SK-N-MC (cell line): ENCODE data around the gene NPB.
A peak's percentile ranks its signal among the peaks of the same experiment; 100 is the strongest.

Experiments used
- DNase-seq: peaks from one replicate; pipeline ENCODE4 v3.0.0-alpha.2; 2011; ENCODE audit warnings: low read depth, low spot score
- H3K27ac ChIP-seq: fragments of 200-600 bp; sonication (generic); 2 replicates; pipeline ENCODE4 v1.5.1; 2016; ENCODE audit warnings: mixed run types
- H3K36me3 ChIP-seq: fragments of 200-600 bp; sonication (generic); 2 replicates; pipeline ENCODE4 v1.6.1; 2017; ENCODE audit warnings: antibody characterized with exemption, low read length, mixed read lengths; ENCODE audit not compliant: insufficient read depth
- H3K4me3 ChIP-seq: fragments of 200-600 bp; sonication (generic); 2 replicates; pipeline ENCODE4 v1.5.1; 2016
- H3K9ac ChIP-seq: fragments of 200-600 bp; sonication (generic); 2 replicates; pipeline ENCODE4 v1.8.0; 2017; ENCODE audit warnings: mixed run types, mixed read lengths; ENCODE audit not compliant: insufficient read length
- H3K9me3 ChIP-seq: fragments of 200-600 bp; sonication (generic); 2 replicates; pipeline ENCODE4 v1.6.1; 2017; ENCODE audit warnings: low read depth, mild to moderate bottlenecking, antibody characterized with exemption, low read length, moderate library complexity, mixed read lengths
- EZH2 ChIP-seq: fragments of 200-600 bp; sonication (generic); IDR thresholded peaks from one replicate; pipeline ENCODE4 v1.6.1; 2017; ENCODE audit warnings: antibody characterized with exemption
- FOXP2 ChIP-seq: optimal IDR thresholded peaks from 2 replicates; pipeline ENCODE3; 2011; ENCODE audit warnings: mild to moderate bottlenecking, moderate library complexity; ENCODE audit not compliant: insufficient read depth; ENCODE audit errors: extremely low read length, control extremely low read depth
- POLR2AphosphoS5 ChIP-seq: IDR thresholded peaks from 2 replicates; pipeline ENCODE4 v1.6.1; 2012; ENCODE audit warnings: mild to moderate bottlenecking, low read depth, low read length, borderline replicate concordance

Gene NPB

DNA sequence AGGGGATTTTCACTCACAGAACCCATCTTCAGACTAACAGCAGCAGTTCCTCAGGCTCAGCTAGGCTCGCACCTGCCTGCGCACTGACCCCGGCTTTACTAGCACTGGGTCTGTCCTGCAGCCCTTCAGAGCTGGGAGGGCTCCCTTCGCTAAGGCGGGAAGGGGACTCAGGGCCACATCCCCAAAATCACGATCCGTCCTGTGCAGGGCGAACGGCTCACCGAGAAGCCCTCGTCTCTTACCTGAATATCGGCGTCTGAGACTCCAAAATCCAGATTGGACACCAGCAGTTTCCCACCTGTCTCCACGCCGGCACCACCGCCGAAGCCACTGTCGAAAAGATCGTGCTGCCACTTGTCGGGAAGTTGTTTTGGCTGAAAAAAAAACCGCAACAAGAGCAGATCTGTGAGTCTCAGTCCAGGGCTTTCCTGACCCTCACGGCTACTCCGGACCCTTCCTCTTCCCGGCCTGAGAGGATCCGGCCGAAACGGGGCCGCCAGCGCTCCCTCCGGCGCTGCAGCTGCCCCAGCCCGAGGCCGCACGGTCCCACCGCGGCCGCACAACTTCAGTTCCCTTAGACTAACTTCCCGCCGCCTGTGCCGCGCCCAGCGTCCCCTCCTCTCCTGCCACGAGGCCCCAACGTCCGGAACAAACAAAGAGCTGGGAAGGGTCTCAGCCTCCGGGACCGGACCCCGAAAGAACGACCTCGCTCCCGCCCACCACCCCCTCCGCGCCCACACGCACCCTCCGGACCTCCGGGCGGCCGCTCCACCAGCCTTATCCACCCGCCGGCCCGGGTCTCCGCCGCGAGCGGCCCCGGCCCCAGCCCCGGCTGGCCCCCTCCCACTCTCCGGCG is 11.4 kb upstream of the NPB start:
- no peaks in the 10 kb centered on the region for H3K9me3 ChIP-seq
- H3K9ac ChIP-seq = peak overlapping the region; percentile 93
- TF ChIP-seq POLR2AphosphoS5 (no peak), EZH2 (no peak), FOXP2 (no peak)
- peaks cover 58% of the 10 kb centered on the region for H3K36me3 ChIP-seq
- peak overlapping the region; percentile 80 for H3K4me3 ChIP-seq
- DNase-seq = no peak
- H3K27ac ChIP-seq = peak overlapping the region; percentile 85

DNA sequence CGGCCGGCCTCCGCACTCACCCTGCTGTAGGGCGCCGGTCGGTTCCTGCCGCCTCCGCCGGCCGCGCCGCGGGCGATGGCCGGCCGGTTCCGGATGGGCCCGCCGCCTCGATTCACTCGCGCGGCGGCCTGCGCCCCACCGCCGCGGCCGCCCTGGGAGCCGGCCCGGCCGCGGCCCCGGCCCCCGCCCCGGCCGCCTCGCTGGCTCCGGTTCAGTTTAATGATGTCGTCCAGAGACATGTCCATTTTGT is 10.8 kb upstream of the NPB start:
- Histone ChIP-seq H3K27ac (peak overlapping the region; percentile 85), H3K36me3 (peaks cover 55% of the 10 kb centered on the region), H3K9me3 (no peaks in the 10 kb centered on the region), H3K4me3 (peak overlapping the region; percentile 80), H3K9ac (peak overlapping the region; percentile 93)
- TF ChIP-seq FOXP2 (no peak), POLR2AphosphoS5 (no peak), EZH2 (no peak)
- no peak for DNase-seq

DNA sequence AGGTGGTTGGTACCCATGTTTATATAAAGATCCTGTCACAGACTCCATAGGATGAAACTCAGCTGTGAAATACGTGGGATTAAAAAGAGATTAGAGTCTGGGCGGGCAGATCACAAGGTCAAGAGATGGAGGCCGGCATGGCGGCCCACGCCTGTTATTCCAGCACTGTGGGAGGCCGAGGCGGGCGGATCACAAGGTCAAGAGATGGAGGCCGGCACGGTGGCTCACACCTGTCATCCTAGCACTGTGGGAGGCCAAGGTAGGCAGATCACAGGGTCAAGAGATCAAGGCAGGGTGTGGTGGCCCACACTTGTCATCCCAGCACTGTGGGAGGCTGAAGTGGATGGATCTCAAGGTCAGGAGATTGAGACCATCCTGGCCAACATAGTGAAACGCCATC is 6.6 kb upstream of the NPB start:
- TF ChIP-seq EZH2 = no peak
- TF ChIP-seq POLR2AphosphoS5 = no peak
- Histone ChIP-seq H3K36me3 (peaks cover 27% of the 10 kb centered on the region), H3K27ac (no peak overlapping the region), H3K4me3 (no peak overlapping the region), H3K9me3 (no peaks in the 10 kb centered on the region), H3K9ac (no peak overlapping the region)
- no peak for DNase-seq

DNA sequence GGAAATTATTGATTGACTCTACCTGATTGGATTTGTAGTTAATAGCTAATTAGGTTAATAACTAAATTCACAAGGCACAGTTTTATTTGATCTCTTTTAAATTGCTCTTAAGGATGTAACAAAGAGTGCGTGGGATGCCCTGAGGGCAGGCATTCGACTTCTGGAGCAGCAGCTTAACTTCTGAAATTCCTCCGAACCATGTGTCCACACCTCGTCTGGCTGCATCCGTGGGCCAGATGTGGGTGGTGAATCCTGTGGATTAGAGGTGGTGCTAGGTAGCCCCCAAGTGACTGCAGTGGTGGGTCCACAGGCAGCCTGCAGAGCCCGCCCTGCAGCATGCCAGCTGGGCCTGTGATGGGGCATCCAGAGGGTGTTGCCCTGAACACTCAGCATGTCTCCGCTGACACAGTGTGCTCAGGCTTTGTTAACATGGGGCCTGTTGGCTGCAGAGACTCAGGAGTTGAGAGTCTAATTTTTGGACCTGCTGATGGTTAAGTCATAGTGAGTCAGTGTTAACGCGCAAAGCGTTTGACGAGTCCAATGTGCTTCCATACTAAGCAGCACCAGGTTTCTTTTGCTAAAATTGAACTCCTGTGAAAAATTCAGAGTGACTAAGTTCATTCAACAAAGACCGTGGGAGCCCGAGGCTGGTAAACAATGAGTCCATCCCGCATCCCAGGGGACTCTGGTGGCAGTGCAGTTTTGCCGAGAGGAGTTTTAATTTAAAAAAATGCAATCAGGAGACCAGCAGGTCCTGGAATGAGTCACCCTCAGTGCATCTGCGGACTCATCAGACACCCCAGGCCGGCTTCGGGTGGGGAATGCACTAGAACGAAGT is 3.8 kb upstream of the NPB start:
- TF ChIP-seq EZH2 (no peak), FOXP2 (no peak), POLR2AphosphoS5 (no peak)
- DNase-seq = no peak
- H3K9ac ChIP-seq = no peak overlapping the region
- peak overlapping the region; percentile 7; the same call in 1 of the 2 replicates for H3K27ac ChIP-seq
- peaks cover 25% of the 10 kb centered on the region; the same call in 1 of the 2 replicates for H3K36me3 ChIP-seq
- no peak overlapping the region for H3K4me3 ChIP-seq
- H3K9me3 ChIP-seq = no peaks in the 10 kb centered on the region

DNA sequence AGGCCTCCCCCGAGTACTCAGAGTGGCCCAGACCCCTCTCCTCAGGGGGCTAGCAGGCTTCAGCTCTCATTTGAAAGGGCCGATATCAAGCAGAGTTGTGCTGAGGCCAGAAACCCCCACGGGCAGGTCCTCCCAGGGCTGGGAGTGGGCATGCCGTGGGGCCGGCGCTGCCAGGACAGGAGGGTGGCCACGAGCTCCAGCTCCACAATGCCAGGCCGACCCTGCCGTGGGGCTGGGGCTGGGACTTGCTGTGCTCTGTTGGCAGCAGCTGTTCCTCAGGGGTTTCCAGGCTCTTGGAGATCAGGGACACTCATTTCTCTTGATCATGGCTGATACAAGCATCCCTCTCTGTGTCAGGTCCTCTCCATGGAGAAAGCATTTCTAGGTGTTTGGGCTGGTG is 3.2 kb upstream of the NPB start:
- Histone ChIP-seq H3K9me3 (no peaks in the 10 kb centered on the region), H3K27ac (no peak overlapping the region; the same call in 1 of the 2 replicates), H3K4me3 (no peak overlapping the region), H3K9ac (no peak overlapping the region), H3K36me3 (peaks cover 25% of the 10 kb centered on the region; the same call in 1 of the 2 replicates)
- no peak for TF ChIP-seq POLR2AphosphoS5
- TF ChIP-seq FOXP2 = no peak
- no peak for TF ChIP-seq EZH2
- DNase-seq = no peak

DNA sequence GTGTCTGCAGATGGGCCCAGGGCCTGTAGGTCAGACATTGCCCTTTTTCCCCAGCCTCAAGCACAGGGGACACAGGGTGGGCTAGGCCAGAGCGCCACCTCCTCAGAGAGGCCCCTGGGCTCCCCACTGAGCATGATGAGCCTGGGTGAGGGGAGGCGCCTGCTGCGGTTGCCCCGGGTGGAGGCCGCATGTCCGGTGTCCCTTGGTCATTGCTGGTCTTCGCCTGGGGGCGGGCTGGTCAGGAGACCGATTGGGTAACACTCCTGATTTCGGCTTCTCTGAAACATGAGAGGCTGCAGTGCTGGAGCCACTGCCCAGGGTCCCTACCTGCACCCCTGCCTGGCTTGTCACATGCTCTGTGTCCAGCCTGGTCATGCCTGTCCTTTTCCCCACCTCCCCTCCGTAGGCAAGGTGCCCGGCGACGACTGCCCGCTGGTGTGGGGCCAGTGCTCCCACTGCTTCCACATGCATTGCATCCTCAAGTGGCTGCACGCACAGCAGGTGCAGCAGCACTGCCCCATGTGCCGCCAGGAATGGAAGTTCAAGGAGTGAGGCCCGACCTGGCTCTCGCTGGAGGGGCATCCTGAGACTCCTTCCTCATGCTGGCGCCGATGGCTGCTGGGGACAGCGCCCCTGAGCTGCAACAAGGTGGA is 2.4 kb upstream of the NPB start:
- TF ChIP-seq EZH2 (no peak), FOXP2 (no peak), POLR2AphosphoS5 (no peak)
- Histone ChIP-seq H3K9ac (no peak overlapping the region), H3K9me3 (no peaks in the 10 kb centered on the region), H3K27ac (peak overlapping the region; percentile 62), H3K36me3 (peaks cover 22% of the 10 kb centered on the region; the same call in 1 of the 2 replicates), H3K4me3 (no peak overlapping the region)
- no peak for DNase-seq

DNA sequence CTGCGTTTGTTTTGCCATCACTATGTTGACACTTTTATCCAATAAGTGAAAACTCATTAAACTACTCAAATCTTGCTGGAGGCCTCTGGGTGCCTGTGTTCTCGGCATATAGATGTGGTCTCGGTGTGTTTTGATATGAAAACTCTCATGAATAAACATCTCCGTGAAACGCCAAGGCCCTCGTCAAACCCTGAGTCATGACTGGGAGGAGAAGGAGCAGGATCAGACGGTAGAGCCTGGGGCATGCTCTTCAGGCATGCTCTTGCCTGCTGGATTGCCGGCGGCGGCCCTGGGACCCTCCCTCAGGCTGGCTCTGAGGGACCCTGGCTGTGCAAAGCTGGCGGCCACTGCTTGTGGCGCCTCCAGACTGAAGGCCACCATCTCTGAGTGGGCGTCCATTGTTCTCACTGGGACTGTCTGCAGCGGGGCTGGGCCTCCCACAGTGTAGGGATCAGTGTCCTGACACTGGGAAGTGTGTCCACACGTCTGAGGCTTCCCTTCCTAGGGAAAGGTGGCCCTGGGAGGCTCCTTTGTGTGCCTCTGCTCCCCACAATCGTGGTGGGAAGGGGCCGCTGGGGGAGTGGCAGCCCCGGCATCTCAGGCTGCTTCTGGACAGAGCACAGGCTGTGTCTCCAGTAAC is 1.7 kb upstream of the NPB start:
- Histone ChIP-seq H3K36me3 (peaks cover 19% of the 10 kb centered on the region; the same call in 1 of the 2 replicates), H3K27ac (peak overlapping the region; percentile 62), H3K9ac (no peak overlapping the region), H3K9me3 (no peaks in the 10 kb centered on the region), H3K4me3 (no peak overlapping the region)
- TF ChIP-seq POLR2AphosphoS5 = no peak; the same call in 1 of the 2 replicates
- TF ChIP-seq FOXP2 = no peak
- TF ChIP-seq EZH2 = no peak
- DNase-seq = no peak
